HG02623 (cell line): ENCODE data around the gene SCAMP5.

Source experiments
- ATAC-seq: cut with Tn5 transposase; IDR thresholded peaks from one replicate; pipeline ENCODE4 v1.9.1; 2021; ENCODE audit warnings: moderate library complexity; ENCODE audit not compliant: unreplicated experiment

Gene SCAMP5

DNA sequence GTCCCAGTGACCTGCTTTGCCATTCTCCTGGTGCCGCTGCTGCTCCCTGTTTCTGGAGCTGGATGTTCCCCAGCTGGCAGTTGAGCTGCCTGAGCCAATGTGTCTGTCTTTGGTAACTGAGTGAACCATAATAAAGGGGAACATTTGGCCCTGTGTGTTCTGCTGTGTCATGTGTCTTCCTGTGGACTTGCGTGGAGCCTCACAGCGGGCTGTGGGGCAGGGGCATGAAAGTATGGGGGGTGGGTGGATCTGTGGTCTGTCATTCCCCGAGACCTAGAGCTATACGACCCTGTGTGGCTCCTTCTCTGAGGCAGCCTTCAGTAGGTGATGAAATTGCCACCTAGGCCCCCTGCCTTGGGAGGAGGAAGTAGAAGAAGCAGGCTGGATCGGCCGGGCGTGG lies 26.0 kb downstream of the SCAMP5 start:
- no peak for ATAC-seq

DNA sequence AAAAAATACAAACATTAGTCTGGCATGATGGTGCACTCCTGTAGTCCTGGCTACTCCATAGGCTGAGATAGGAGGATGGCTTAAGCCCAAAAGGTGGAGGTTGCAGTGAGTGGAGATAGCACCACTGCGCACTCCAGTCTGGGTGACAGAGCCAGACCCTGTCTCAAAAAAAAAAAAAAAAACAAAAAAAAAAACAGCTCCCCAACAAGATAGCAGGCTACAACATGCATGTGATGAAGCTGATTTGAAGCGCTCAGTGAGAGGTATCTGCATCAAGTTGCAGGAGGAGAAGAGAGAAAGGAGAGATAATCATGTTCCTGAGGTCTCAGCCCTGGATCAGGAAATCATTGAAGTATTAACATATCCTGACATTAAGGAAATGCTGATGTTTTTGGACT lies 27.4 kb downstream of the SCAMP5 start:
- ATAC-seq, result no peak

DNA sequence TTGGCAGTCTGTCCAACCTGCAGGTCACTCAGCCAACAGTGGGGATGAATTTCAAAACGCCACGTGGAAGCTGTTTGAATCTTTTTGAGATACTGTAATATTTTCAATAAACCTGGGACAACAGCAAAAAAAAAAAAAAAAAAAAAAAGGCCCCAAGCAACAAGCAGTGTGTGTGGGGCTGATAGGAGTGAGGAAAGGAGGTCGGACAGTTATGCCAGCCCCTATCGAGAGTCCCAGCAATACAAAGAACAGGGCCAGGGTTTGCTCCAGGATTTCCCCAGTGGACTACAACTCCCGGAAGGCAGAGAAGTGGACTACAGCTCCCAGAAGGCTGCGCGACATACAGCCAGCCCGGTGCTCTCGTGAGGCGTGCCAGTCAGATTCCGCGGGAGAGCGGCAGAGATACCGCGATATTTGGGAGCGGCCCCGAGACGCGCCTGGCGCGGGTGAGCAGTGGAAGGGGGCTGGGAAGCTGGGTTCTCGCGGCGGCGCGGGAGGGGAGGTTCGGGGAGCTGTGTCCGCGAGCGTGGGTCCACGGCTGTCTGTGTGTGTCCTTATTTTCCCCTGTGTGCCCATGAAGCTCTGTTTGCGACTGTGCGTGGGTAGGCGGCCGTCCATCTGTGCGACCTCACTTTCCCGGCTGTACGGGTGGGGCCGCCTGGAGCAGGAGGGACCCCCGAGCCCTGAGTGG lies 28.0 kb downstream of the SCAMP5 start, which contains the start of gene PPCDC:
Gene PPCDC, plus strand, starts transcription at position 410 of the 691 bp plus-strand sequence. CDS start 4,729 bp downstream, outside the sequence.
- peak; percentile 97 for ATAC-seq

DNA sequence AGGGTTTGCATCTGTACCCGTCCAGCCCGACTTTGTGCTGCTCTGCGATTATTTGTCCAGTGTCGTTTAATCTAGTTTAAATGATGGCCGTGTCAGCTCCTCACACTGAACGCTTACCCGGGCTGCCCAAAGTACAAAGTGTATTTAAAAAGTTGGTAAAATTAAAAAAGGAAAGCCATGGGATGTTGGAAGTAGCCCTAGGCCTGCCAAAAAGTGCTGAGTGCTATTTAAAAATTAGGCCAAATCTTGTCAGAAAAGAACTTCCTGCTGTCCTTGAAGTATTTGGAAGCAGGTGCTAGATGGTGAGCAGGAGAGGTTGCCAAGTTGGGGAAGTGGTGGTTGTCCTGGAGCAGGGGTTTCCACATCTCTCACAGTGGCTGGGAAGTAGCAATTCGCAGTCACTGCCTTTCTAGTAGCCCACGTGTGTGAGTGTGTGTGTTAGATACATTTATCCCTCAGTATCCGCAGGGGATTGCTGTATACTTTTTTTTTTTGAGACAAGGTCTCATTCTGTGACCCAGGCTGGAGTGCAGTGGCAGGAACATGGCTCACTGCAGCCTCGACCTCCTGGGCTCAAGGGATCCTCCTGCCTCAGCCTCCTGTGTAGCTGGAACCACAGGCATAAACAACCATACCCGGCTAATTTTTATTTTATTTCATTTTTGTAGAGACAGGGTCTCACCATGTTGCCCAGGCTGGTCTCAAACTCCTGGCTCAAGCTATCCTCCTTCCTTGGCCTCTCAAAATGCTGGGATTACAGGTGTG lies 28.7 kb downstream of the SCAMP5 start:
- no peak for ATAC-seq

DNA sequence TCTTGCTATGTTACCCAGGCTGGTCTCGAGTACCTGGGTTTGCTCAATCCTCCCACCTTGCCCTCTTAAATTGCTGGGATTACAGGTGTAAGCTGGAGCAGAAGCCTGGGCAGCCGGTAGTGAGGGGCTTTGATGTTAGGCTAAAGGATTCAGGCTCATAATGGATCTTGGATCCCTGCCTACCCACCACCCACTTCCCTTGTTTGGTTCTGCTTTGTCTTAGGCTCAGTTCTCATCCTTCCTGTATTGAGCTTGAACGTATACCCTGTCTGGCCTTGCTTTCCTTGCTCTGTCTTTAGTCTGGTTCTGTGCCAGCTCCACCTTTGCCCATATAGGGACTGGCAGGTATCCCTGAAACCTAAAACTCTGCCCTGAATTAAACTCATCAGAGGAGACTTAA lies 29.7 kb downstream of the SCAMP5 start:
- ATAC-seq, result no peak

DNA sequence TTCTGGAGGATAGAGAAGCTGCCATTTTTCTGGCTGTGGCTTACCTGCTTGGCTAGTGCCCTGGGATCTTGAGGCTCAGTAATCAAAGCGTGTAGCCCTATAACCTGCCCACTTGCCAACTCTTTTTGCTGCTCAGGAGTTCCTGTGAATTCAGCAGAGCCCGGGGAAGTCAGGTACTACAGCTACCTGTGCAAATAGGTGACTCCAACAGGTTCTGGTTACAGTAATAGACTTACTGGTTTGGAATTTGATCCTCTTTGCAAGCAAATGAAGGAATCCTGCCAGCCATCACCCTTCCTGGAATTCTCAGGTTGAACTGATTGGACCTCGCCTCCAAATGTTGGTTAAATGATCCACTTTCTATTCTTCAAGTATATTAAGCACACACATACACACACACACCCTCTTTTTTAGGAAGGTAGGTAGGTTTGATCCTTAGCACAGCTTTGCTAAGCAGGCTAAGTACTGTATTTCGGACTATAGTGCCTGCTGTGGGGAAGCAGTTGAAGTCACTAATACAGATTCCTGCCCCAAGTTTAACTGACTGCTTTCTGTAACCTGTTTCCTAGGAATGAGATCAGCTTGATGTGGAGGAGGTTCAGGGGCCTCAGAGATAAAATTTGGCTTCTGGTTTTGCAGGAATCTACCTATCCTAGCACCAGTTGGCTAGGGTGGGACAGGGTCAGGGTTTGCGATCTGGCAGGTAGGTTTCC lies 30.3 kb downstream of the SCAMP5 start:
- no peak for ATAC-seq

DNA sequence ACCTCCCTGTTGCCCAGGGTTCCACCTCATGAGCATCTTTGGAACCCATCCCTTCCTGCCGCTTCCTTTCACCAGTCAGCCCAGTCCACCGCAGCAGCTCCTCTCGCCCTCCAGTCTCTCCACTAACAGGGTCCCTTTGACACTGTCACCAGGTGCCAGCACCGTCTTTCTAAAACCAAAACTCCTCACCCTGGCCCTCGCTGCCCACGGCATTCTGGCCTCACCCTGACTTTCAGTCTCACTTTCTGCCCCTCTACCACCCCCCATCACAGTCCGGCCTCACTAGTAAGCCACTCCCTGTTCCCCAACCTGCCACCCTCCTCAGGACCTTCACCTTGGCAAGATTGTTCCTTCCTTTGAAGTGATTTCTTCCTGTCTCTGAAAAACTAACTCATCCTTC lies 32.2 kb downstream of the SCAMP5 start:
- no peak for ATAC-seq

DNA sequence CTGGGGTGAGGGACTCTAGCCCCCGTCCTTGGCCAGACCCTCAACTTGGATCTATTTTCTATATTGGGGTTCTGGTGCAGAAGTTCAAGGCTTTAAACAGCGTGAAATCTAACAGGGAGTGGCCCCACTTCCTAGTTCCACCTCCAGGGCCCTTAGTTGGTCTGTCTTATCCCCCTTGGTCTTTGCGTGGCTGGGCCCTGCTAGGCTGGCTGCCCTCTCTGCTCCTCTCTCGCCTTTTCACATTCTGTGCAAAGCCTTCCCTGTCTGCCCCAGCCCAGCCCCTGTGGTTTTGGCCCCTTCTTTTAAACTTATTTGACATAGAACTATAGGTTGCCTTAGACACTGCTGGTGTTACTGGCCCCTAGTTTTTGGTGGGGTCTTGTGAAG lies 33.6 kb downstream of the SCAMP5 start:
- ATAC-seq, result no peak

DNA sequence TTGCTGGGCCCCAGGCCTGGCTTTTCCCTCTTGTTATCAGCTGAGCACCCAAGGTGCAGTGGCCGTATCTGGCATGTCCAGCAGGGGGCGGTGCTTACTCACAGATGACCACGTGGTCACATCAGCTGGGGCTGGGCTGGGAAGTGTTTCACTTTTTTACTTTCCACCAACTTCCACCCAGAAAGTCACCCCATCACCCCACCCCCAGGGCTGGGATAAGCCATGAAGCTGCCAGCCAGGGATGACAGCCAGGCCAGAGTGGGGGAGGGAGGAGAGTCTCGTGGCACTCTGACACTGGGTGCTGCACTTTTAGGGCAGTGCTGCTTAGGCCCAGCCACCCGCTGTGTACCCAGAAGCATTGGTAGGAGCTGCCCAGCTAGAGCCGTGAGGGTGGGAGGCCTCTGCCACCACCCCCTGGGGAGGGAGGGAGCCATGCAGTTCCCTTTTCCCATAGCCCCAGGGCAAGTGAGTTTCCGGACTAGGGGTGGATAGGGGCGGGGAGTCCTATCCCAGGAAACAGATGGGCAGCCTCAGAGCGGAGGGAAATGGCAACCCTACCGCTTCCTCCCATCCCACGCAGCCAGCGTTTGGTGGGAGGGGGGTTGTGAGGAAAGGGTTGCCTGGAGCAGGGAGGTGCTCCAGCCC lies 34.1 kb downstream of the SCAMP5 start:
- ATAC-seq, result no peak

DNA sequence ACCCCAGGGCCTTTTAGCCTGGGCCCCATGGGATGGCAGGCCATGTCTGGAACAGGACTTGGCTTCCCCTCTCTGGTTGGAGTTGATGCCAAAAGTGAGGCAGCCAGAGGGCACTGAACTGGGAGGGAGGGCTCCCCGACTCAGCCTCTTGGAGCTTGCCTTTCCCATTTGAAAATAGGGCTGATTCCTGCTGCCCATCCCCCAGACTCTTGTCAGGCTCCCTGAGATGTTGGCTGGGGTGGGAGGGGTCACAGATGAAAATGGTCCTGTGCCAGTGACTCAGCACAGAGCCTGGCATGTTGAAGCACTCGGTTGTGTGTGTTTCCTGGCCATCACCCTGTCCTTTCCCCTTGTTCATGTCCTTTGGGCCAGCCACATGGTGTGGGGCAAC lies 34.7 kb downstream of the SCAMP5 start:
- ATAC-seq, result no peak

DNA sequence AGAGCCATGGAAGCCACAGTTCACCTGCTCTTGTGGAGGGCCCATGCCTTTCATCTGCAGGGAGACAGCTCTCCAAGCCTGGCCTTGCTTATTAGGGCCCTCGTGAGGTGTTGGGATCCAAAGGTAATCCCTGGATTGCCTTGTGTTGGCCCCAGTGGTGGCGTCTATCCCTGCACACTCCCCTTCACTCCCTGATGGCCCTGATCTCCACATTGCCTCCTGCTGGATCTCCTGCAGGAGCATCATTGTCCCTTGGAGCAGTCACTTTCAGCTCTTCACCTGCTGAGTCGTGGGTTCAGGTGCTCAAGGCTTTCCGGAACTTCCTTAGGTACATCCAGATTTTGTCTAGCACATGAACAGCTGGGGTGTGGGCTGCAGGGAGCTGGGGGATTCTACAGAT lies 35.1 kb downstream of the SCAMP5 start:
- ATAC-seq, result no peak

DNA sequence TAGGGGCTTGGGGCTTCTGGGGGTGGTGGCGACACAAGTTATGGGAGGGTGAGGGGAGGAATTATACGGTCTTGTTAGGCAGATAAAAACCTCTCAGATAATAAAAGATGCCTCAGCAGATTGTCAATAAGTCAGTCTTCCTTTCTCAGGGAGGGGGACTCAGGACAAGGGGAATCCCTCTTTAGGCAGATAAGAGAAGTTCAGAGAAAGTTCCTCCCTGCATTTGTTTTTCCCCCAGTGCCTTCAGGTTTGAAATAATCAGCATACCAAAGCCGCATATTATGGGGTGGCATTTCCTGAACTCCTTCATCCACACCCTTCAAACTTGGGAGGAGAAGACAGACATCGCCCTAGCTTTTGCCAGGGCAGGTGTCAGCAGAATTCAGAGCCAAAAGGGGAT lies 36.5 kb downstream of the SCAMP5 start:
- no peak for ATAC-seq

DNA sequence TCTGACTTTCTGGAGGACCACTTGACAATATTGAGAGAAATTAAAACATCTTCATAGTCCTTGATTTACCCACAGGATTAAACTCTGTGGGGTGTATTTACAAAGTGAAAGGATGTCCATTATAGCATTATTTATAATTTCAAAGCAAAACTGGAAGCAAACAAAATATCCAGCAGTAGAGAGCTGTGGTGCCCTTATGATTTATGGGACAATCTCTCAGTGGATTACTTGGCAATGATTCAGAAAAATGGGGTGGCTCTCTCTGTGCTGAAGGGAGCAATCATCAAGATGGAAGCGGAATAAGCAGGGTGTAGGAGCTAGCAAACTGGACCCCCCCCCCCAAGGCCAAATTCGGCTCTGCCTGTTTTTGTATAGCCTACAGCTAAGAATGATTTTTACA lies 37.0 kb downstream of the SCAMP5 start:
- ATAC-seq, result no peak

DNA sequence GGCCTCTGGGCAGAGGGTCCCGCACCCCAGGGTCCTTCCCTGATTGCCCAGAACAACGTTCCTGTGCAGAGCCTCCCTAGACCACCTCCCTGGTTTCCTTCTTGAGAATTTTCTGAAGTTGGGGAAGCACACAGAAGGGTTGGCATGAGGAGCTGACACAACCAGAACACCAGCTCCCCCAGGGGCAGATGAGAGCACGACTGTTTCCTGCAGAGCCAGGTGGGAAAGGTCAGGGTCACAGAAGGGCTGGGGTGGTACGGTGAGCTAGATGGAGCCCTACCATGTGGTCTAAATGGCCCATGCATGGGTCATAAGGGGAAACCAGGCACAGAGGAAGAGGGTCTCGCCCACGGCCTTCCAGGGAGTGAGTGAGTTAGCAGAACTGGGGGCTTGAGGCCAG lies 38.4 kb downstream of the SCAMP5 start:
- ATAC-seq, result no peak

DNA sequence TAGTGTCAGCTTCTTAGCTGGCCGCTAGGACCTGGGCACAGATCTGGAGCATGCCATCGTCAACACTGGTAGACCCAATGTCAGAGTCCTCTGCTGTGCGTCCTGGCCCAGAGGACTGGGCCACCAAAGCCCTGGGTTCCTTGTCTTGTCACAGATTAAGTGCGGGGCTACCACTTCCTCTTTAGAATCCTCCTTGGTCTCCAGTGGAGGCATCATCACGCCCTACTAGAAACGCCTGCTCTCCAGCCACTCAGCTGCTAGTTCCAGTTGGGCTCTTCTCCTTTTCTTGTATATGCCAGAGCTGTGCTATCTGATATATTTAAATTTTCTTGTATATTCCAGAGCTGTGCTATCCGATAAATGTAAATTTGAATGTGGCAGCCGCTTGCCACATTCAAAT lies 39.3 kb downstream of the SCAMP5 start:
- no peak for ATAC-seq

DNA sequence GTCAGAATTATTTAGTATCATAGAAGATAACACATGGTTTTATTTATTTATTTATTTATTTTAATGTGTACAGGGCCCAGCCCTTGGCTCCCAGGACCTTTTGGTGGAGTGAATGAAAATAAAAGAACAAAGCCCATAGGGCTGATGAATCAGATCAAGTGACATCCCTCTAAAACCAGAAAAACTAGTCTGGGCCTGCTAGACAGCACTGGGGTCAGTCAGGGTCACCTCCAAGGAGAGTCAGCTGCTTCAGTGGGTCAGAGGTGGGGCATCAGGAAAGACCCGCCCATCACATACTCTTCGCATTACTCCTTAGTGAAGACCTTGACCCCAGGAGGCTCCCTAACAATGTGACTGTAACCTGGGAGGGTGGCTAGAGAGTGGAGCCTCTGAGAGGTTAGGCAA lies 40.9 kb downstream of the SCAMP5 start:
- ATAC-seq, result no peak

DNA sequence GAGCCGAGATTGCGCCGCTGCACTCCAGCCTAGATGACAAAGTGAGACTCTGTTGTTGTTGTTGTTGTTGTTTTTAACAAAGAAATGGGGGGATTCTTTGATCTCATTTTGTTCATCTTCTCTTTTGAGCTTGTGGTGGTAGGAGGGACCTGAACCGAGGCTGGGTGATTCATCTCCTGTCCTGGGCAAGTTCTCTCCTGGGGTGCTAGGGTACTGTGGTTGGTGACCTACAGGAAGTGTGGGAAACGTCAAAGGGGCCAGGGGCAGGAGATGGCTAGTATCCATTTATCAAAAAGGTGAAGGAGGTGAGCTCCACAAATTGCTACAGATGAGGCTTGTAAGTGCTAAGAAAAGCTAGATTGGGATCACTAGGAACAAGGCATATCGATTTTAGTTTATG lies 42.3 kb downstream of the SCAMP5 start:
- ATAC-seq, result no peak

DNA sequence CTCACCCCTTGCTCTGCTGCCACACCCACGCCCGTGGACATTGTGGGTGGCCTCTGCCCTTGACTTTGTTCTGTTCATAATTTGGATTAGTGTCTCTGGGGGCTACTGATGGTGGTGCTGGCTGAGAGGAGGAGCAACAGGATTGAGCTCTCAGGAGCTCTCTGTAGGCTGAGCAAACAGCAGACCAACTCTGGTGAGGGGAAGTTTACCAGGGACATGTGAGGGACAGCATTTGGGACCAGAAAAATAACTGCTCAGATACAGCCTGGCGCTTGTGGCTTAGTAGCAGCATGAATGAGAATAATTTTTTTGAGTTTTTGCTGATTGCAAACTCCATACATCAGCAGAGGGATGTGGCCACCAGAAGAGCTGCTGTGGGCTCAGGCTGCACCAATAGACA lies 42.9 kb downstream of the SCAMP5 start:
- no peak for ATAC-seq

DNA sequence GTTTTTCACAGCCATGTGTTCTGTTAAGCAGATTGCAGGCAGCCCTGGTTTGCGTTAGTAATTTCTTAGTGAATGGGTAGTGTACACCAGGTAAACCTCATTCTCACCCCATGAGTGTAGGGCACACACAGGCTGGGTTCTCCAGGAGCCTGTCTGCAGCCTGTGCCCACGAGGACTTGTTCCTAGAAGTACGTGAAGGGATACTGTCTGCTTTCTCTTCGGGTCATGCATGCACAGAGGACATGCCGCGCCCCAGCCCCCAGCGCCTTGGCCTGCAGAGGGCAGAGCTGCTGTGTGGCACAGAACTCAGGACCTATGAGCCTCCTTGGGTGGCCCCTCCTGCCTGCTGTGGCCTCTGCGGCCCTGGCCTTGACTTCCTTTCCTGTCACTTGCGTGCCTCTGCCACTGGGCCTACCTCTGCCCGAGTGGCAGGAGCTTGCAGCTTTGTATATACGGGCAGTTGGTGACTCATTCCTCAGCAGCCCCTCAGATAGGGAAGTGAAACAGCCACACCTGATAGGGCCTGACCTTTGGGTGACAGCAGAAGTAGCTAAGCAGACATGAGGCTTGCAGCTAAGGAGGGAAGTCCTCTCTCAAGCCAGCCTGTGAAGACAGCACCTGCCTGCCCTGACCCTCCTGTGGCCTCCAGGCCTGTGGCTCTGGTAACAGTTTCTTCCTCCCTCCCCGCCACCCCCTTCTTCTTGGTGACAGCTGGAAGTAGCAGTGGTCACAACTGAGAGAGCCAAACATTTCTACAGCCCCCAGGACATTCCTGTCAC lies 47.6 kb downstream of the SCAMP5 start:
- peak; percentile 69 for ATAC-seq

DNA sequence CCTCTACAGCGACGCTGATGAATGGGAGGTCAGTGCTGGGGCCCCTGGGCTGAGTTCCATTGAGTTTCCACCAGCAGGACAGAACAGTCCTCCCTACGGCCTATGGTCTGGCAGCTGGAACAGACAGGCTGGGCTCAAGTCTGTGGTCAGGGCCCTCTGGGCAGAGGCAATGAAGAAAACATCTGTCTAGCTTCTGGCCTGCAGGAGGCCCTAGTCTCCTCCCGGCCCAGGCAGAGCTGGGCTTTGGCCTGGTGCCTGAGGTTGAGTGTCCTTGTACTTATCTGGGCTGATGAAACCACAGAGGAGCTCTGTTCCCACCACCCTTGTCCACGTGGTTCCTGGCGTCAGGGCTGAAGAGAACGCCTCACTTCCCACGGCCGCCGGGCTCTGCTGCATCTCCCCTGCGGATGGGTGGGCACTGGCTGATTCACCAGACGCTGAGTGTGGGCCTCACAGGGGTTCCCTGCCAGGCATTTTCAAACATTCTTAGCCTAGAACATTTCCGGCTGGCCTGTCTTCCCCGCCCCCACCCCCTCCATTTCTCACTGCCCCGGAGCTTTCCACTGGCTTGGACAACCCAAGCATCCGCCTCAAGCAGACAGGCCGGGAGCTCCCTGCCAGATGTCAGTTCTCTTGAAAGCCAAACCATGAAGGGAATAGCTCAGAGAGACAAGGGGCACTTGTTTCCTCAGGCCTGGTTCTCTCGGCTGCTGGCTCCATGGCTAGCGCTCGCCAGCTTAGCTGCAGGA lies 48.3 kb downstream of the SCAMP5 start:
- ATAC-seq, result peak; percentile 14
